ENCODE measurements around the gene KMT2E.

- TF ChIP-seq ZBTB10 (tag by site-specific recombination; IDR thresholded peaks at IDR 0.05) (peak; percentile 95), ZSCAN5A (tag by site-specific recombination; IDR thresholded peaks at IDR 0.05) (no peak), ATF2 (tag by site-specific recombination; IDR thresholded peaks at IDR 0.05; ENCODE audit: low read depth) (no peak), ZNF645 (tag by site-specific recombination; IDR thresholded peaks at IDR 0.05) (no peak), ZNF362 (tag by site-specific recombination; IDR thresholded peaks at IDR 0.05) (no peak), CTCF (tag by site-specific recombination; IDR thresholded peaks at IDR 0.05) (peak; percentile 88), ZNF639 (tag by site-specific recombination; IDR thresholded peaks at IDR 0.05) (no peak), REST (tag by site-specific recombination; IDR thresholded peaks at IDR 0.05) (peak; percentile 59), ZNF529 (tag by site-specific recombination; IDR thresholded peaks at IDR 0.05; ENCODE audit: insufficient replicate concordance) (no peak), ZFHX2 (tag by site-specific recombination; conservative IDR thresholded peaks at IDR 0.05) (peak; percentile 75)
These were observed 30.1 kb upstream of the KMT2E start for GRCh38 chr7:104983578-104984539.

Measured in HEK293 (cell line).